HG03521 (cell line): ENCODE measurements around the gene NKX1-1.
"Not testable (repeated sequence)": the region's sequence is repeated elsewhere in the genome, so short reads cannot be mapped to it uniquely, and the experiment has no call there.

Source experiments
- ATAC-seq: cut with Tn5 transposase; IDR thresholded peaks from one replicate; pipeline ENCODE4 v1.9.1; 2021; ENCODE audit warnings: mild to moderate bottlenecking, moderate library complexity; ENCODE audit not compliant: unreplicated experiment

Gene NKX1-1

GRCh38 chr4:1405636-1406393 is 427 bp downstream of the NKX1-1 start:
- no peak for ATAC-seq

GRCh38 chr4:1405254-1405635 is 997 bp downstream of the NKX1-1 start:
- no peak for ATAC-seq

- no peak for ATAC-seq
These were observed 1.5 kb downstream of the NKX1-1 start for GRCh38 chr4:1404573-1405253.

- ATAC-seq = no peak
These were observed 2.4 kb downstream of the NKX1-1 start for GRCh38 chr4:1403591-1404572.

GRCh38 chr4:1403177-1403583 is 3.1 kb downstream of the NKX1-1 start:
- no peak for ATAC-seq

GRCh38 chr4:1402516-1403091 is 3.6 kb downstream of the NKX1-1 start:
- ATAC-seq = no peak

GRCh38 chr4:1402021-1402515 is 4.2 kb downstream of the NKX1-1 start:
- ATAC-seq = no peak

- ATAC-seq = no peak
These were observed 4.7 kb downstream of the NKX1-1 start for GRCh38 chr4:1401409-1402020.

GRCh38 chr4:1400831-1401408 is 5.3 kb downstream of the NKX1-1 start:
- no peak for ATAC-seq

- no peak for ATAC-seq
These were observed 5.9 kb downstream of the NKX1-1 start for GRCh38 chr4:1400191-1400805.

- no peak for ATAC-seq
These were observed 6.6 kb downstream of the NKX1-1 start for GRCh38 chr4:1399508-1400190.

- ATAC-seq = no peak
These were observed 7.3 kb downstream of the NKX1-1 start for GRCh38 chr4:1398681-1399507.

- ATAC-seq = no peak
These were observed 9.3 kb downstream of the NKX1-1 start for GRCh38 chr4:1396806-1397455.

- ATAC-seq = no peak
These were observed 10.1 kb downstream of the NKX1-1 start for GRCh38 chr4:1395941-1396805.

GRCh38 chr4:1395389-1395820 is 10.8 kb downstream of the NKX1-1 start:
- ATAC-seq = not testable (repeated sequence)

- ATAC-seq = not testable (repeated sequence)
These were observed 11.5 kb downstream of the NKX1-1 start for GRCh38 chr4:1394554-1395388.
